ENCODE data around the gene PWWP2B.
A peak's percentile ranks its signal among the peaks of the same experiment; 100 is the strongest.
"Not testable (repeated sequence)": the region's sequence is repeated elsewhere in the genome, so short reads cannot be mapped to it uniquely, and the experiment has no call there.

The PWWP2B gene

GRCh38 chr10:132436096-132436495, 39.1 kb downstream of the PWWP2B start:
- not testable (repeated sequence) for DNase-seq

GRCh38 chr10:132436861-132437410, 39.9 kb downstream of the PWWP2B start:
- DNase-seq, result no peak

- DNase-seq, result no peak
Observed at GRCh38 chr10:132437541-132437950, 40.5 kb downstream of the PWWP2B start.

- DNase-seq, result no peak
Observed at GRCh38 chr10:132438091-132439024, 41.4 kb downstream of the PWWP2B start.

GRCh38 chr10:132439025-132439388, 42.0 kb downstream of the PWWP2B start:
- DNase-seq, result no peak

GRCh38 chr10:132439424-132440163, 42.6 kb downstream of the PWWP2B start:
- DNase-seq, result no peak

GRCh38 chr10:132440791-132441565, 44.0 kb downstream of the PWWP2B start:
- no peak for DNase-seq

GRCh38 chr10:132441818-132442524, 45.0 kb downstream of the PWWP2B start:
- no peak for DNase-seq

GRCh38 chr10:132442636-132443035, 45.6 kb downstream of the PWWP2B start:
- no peak for DNase-seq

- no peak for DNase-seq
Observed at GRCh38 chr10:132443605-132443982, 46.6 kb downstream of the PWWP2B start.

- DNase-seq, result no peak
Observed at GRCh38 chr10:132443983-132444876, 47.2 kb downstream of the PWWP2B start.

- DNase-seq, result peak; percentile 82
Observed at GRCh38 chr10:132444877-132445351, 47.9 kb downstream of the PWWP2B start.

GRCh38 chr10:132445516-132446194, 48.7 kb downstream of the PWWP2B start:
- no peak for DNase-seq

GRCh38 chr10:132446195-132446581, 49.2 kb downstream of the PWWP2B start:
- DNase-seq, result no peak

- DNase-seq, result peak; percentile 90
Observed at GRCh38 chr10:132446661-132447445, 49.9 kb downstream of the PWWP2B start.

- no peak for DNase-seq
Observed at GRCh38 chr10:132447446-132448247, 50.6 kb downstream of the PWWP2B start.

GRCh38 chr10:132448248-132448731, 51.3 kb downstream of the PWWP2B start:
- no peak for DNase-seq

- DNase-seq, result no peak
Observed at GRCh38 chr10:132449051-132449810, 52.2 kb downstream of the PWWP2B start.
